Retinal pigment epithelial cell (primary cell): ENCODE measurements around the gene SOBP.

Source experiments
- DNase-seq: peaks from one replicate; pipeline ENCODE4 v3.0.0-alpha.2; 2010; ENCODE audit warnings: low read depth
- H3K4me3 ChIP-seq: 2 replicates; pipeline ENCODE4 v1.5.1; 2011; ENCODE audit warnings: mild to moderate bottlenecking, low read length, control low read depth, moderate library complexity
- CTCF ChIP-seq: conservative IDR thresholded peaks from 2 replicates; pipeline ENCODE4 v1.5.1; 2011; ENCODE audit warnings: low read depth, low read length, control low read depth, inconsistent platforms

The SOBP gene

GRCh38 chr6:107576852-107577251 is 86.9 kb downstream of the SOBP start:
- TF ChIP-seq CTCF = no peak
- peak; percentile 39 for DNase-seq
- no peak overlapping the region for H3K4me3 ChIP-seq

- DNase-seq = no peak
- no peak overlapping the region for H3K4me3 ChIP-seq
- no peak for TF ChIP-seq CTCF
These were observed 88.9 kb downstream of the SOBP start for GRCh38 chr6:107578642-107579341.

GRCh38 chr6:107579456-107580056 is 89.6 kb downstream of the SOBP start:
- no peak for DNase-seq
- H3K4me3 ChIP-seq = no peak overlapping the region
- TF ChIP-seq CTCF = no peak

GRCh38 chr6:107582086-107582485 is 92.2 kb downstream of the SOBP start:
- TF ChIP-seq CTCF = no peak
- DNase-seq = no peak

GRCh38 chr6:107584726-107585125 is 94.8 kb downstream of the SOBP start:
- DNase-seq = no peak
- no peak overlapping the region for H3K4me3 ChIP-seq
- no peak for TF ChIP-seq CTCF

More at GRCh38 chr6:107582086-107582485, 92.2 kb downstream of the SOBP start:
- H3K4me3 ChIP-seq = no peak overlapping the region

- no peak overlapping the region for H3K4me3 ChIP-seq
- TF ChIP-seq CTCF = no peak
- DNase-seq = no peak
These were observed 96.0 kb downstream of the SOBP start for GRCh38 chr6:107585815-107586435.
